Epithelial cell of esophagus (primary cell): ENCODE measurements around the gene RTN4RL1.

Experiments
- DNase-seq: peaks from one replicate; pipeline ENCODE4 v3.0.0; 2010; ENCODE audit warnings: low read depth
- H3K4me3 ChIP-seq: 2 replicates; pipeline ENCODE4 v1.5.1; 2011; ENCODE audit warnings: mild to moderate bottlenecking, low read length, control low read depth
- TF ChIP-seq, protein P1 (sequence below): IDR thresholded peaks from 2 replicates; pipeline ENCODE4 v1.5.1; 2011; ENCODE audit warnings: low read depth, mild to moderate bottlenecking, low read length, control low read depth, inconsistent platforms; ENCODE audit not compliant: insufficient read depth; ENCODE audit errors: missing control alignments

RTN4RL1 gene

GRCh38 chr17:2043785-2044184 lies 18.7 kb upstream of the RTN4RL1 start:
- TF ChIP-seq, protein P1, sequence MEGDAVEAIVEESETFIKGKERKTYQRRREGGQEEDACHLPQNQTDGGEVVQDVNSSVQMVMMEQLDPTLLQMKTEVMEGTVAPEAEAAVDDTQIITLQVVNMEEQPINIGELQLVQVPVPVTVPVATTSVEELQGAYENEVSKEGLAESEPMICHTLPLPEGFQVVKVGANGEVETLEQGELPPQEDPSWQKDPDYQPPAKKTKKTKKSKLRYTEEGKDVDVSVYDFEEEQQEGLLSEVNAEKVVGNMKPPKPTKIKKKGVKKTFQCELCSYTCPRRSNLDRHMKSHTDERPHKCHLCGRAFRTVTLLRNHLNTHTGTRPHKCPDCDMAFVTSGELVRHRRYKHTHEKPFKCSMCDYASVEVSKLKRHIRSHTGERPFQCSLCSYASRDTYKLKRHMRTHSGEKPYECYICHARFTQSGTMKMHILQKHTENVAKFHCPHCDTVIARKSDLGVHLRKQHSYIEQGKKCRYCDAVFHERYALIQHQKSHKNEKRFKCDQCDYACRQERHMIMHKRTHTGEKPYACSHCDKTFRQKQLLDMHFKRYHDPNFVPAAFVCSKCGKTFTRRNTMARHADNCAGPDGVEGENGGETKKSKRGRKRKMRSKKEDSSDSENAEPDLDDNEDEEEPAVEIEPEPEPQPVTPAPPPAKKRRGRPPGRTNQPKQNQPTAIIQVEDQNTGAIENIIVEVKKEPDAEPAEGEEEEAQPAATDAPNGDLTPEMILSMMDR, result no peak
- no peak overlapping the region for H3K4me3 ChIP-seq
- peak; percentile 89 for DNase-seq

DNA sequence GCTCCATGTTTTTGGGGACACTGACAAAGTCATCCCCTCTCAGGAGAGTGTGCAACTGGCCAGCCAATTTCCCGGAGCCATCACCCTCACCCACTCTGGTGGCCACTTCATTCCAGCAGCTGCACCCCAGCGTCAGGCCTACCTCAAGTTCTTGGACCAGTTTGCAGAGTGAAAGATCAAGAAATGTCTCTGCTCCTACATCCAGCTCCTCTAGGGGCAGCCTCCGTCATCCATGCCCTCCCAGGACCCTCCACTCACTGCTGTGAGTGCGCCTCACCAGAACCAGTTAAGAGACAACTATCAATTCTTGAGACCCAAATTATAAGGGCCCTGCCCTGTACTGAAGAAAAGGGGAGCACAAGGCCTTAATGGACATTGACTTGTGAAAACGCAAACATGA lies 17.8 kb upstream of the RTN4RL1 start:
- DNase-seq, result no peak
- TF ChIP-seq, protein P1, result no peak
- peak overlapping the region; percentile 89 for H3K4me3 ChIP-seq

DNA sequence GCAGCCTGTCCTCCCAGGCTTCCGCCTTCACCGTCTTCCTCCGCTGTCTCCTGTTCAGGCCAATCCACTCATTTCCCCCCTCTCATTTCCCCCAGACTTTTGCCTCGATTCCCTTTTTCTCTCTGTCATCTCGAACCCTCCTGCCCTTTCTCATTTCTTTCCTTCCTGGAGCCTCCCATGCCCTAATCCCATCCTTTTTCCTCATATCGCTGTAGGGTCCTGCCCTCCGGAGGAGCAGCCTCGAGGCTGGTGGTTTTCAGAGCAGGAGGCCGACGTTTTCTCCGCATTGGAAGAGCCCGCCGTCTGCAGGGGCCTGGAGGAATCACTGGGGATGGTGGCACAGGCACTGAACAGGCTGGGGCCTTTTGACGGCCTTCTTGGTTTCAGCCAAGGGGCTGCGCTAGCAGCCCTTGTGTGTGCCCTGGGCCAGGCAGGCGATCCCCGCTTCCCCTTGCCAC lies 17.3 kb upstream of the RTN4RL1 start:
- no peak for DNase-seq
- TF ChIP-seq, protein P1, result peak; percentile 30
- peak overlapping the region; percentile 89 for H3K4me3 ChIP-seq

- peak; percentile 95 for DNase-seq
- peak within 1 kb of the TSS; percentile 89 for H3K4me3 ChIP-seq
- TF ChIP-seq, protein P1, result peak; percentile 37
These were observed 16.6 kb upstream of the RTN4RL1 start, which contains the start of gene OVCA2 for GRCh38 chr17:2041561-2042389. TSS of gene OVCA2 (plus strand) at chr17:2042022. CDS start at chr17:2042048, 26 bp downstream.

- TF ChIP-seq, protein P1, result no peak
- peak overlapping the region; percentile 89 for H3K4me3 ChIP-seq
- no peak for DNase-seq
These were observed 15.9 kb upstream of the RTN4RL1 start for GRCh38 chr17:2040942-2041560.

- TF ChIP-seq, protein P1, result no peak
- H3K4me3 ChIP-seq, result no peak overlapping the region
- DNase-seq, result no peak
These were observed 15.2 kb upstream of the RTN4RL1 start for GRCh38 chr17:2040219-2040827.
